ENCODE measurements around the gene SCAMP4. TPM values are rescaled to one million over a fixed set of nuclear protein-coding genes. Genes with fewer than 3 reads are reported as not detected.

SCAMP4 gene
- polyA plus RNA-seq, 1 experiment: 13.2 TPM

DNA sequence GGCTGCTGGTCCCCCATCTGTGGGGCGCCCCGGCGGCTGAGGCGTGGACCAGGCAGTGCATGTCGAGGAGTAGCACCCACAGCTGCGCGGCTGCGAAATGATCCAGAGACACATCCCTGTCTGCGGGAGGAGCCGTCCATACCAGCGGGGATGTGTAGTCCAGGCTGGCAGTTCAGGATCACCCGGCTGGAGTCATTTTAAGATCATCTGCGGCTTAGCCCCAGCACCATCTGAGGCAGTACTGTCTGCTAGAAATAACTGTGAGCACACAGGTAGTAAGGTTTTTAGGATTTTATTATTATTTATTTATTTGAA, 3.1 kb downstream of the SCAMP4 start:
- peaks cover 9% of the 10 kb centered on the region for H3K36me3 ChIP-seq (ENCODE audit: control insufficient read depth, insufficient read depth, low read length)
- no peak overlapping the region for H3K4me3 ChIP-seq (ENCODE audit: low read depth, low read length)
- no peak for DNase-seq (ENCODE audit: low read depth)
- no peak for TF ChIP-seq CTCF (IDR thresholded peaks at IDR 0.05; ENCODE audit: insufficient read depth, low read depth, low read length)
- POLR2A ChIA-PET: no interaction called here
- CTCF ChIA-PET: interaction anchor here (0.6 kb wide), 1 partner anchor 11 kb away, joined by 3 read pairs; no protein-coding TSS in a partner anchor
- no peaks in the 10 kb centered on the region for H3K27me3 ChIP-seq (ENCODE audit: control insufficient read depth, insufficient read depth, low read length)

DNA sequence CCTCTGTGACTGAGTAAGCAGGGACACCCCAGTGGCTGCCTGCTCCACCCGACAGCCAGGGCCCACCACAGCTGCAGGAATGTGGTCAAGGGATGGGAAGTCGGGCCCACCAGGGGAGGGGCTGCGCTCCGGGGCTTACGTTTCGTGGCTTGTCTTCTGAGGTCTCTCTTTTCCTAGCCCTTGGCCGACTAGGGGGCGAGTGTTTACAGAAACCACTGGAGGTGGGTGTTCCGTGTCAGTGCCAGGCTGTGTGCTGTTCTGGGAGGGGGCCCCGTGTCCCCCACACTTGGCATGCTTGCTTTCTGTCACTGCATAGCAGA, 4.5 kb downstream of the SCAMP4 start:
- Histone ChIP-seq H3K27me3 (ENCODE audit: control insufficient read depth, insufficient read depth, low read length) (no peaks in the 10 kb centered on the region), H3K4me3 (ENCODE audit: low read depth, low read length) (no peak overlapping the region), H3K36me3 (ENCODE audit: control insufficient read depth, insufficient read depth, low read length) (peaks cover 12% of the 10 kb centered on the region)
- CTCF ChIA-PET: no interaction called here
- POLR2A ChIA-PET: no interaction called here
- TF ChIP-seq CTCF (IDR thresholded peaks at IDR 0.05; ENCODE audit: insufficient read depth, low read depth, low read length): no peak
- no peak for DNase-seq (ENCODE audit: low read depth)

- Histone ChIP-seq H3K4me3 (ENCODE audit: low read depth, low read length) (no peak overlapping the region), H3K27me3 (ENCODE audit: control insufficient read depth, insufficient read depth, low read length) (no peaks in the 10 kb centered on the region), H3K36me3 (ENCODE audit: control insufficient read depth, insufficient read depth, low read length) (peaks cover 16% of the 10 kb centered on the region)
- ChIA-PET POLR2A (no interaction called here), CTCF (no interaction called here)
- DNase-seq (ENCODE audit: low read depth): no peak
- no peak for TF ChIP-seq CTCF (IDR thresholded peaks at IDR 0.05; ENCODE audit: insufficient read depth, low read depth, low read length)
Measured at GRCh38 chr19:1910177-1910576, 5.0 kb downstream of the SCAMP4 start.

DNA sequence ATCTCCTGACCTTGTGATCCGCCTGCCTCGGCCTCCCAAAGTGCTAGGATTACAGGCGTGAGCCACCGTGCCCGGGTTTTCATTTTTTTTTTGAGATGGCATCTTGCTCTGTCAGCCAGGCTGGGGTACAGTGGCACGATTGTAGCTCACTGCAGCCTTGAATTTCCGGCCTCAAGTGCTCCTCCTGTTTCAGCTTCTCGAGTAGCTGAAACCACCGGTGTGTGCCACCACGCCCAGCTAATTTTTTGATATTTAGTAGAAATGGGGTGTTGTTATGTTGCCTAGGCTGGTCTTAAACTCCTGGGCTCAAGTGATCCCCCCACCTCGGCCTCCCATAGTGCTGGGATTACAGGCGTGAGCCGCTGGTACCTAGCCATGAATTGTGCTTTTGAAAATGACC, 5.9 kb downstream of the SCAMP4 start:
- no peaks in the 10 kb centered on the region for H3K27me3 ChIP-seq (ENCODE audit: control insufficient read depth, insufficient read depth, low read length)
- POLR2A ChIA-PET: no interaction called here
- CTCF ChIA-PET: no interaction called here
- peaks cover 16% of the 10 kb centered on the region for H3K36me3 ChIP-seq (ENCODE audit: control insufficient read depth, insufficient read depth, low read length)
- TF ChIP-seq CTCF (IDR thresholded peaks at IDR 0.05; ENCODE audit: insufficient read depth, low read depth, low read length): no peak
- no peak overlapping the region for H3K4me3 ChIP-seq (ENCODE audit: low read depth, low read length)
- DNase-seq (ENCODE audit: low read depth): no peak

DNA sequence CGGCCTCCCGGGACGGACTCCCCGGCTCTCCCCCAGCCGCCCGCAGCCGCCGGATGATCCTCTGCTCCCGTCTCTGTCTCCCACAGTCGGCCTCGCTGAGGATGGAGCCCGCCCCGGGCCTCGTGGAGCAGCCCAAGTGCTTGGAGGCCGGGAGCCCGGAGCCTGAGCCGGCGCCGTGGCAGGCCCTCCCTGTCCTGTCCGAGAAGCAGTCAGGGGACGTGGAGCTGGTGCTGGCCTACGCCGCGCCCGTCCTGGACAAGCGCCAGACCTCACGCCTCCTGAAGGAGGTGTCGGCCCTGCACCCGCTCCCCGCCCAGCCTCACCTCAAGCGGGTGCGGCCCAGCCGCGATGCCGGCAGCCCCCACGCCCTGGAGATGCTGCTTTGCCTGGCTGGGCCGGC, 6.8 kb downstream of the SCAMP4 start:
- CTCF ChIA-PET: no interaction called here

More for the DNA sequence above, 6.8 kb downstream of the SCAMP4 start:
- DNase-seq (ENCODE audit: low read depth): no peak
- H3K4me3 ChIP-seq (ENCODE audit: low read depth, low read length): no peak overlapping the region
- no peak for TF ChIP-seq CTCF (IDR thresholded peaks at IDR 0.05; ENCODE audit: insufficient read depth, low read depth, low read length)
- peaks cover 16% of the 10 kb centered on the region for H3K36me3 ChIP-seq (ENCODE audit: control insufficient read depth, insufficient read depth, low read length)
- POLR2A ChIA-PET: no interaction called here
- no peaks in the 10 kb centered on the region for H3K27me3 ChIP-seq (ENCODE audit: control insufficient read depth, insufficient read depth, low read length)
